ENCODE results near the gene LENG8.
A peak's percentile ranks its signal among the peaks of the same experiment; 100 is the strongest.
"Not testable (repeated sequence)": the region's sequence is repeated elsewhere in the genome, so short reads cannot be mapped to it uniquely, and the experiment has no call there.

The LENG8 gene

GRCh38 chr19:54462047-54462654 lies 13.2 kb downstream of the LENG8 start:
- no peak for DNase-seq

GRCh38 chr19:54462655-54463530 lies 13.9 kb downstream of the LENG8 start:
- peak; percentile 54 for DNase-seq

GRCh38 chr19:54463531-54464043 lies 14.6 kb downstream of the LENG8 start, which contains the start of gene LENG9:
Gene LENG9, minus strand, starts transcription at chr19:54463778. Its CDS starts 252 bp downstream, at chr19:54463526.
- peak; percentile 89 for DNase-seq

GRCh38 chr19:54464044-54464629 lies 15.1 kb downstream of the LENG8 start:
- DNase-seq: peak; percentile 77

GRCh38 chr19:54464630-54465425 lies 15.8 kb downstream of the LENG8 start:
- peak; percentile 49 for DNase-seq

- DNase-seq: no peak
Measured at GRCh38 chr19:54465426-54466109, 16.6 kb downstream of the LENG8 start.

- DNase-seq: not testable (repeated sequence)
Measured at GRCh38 chr19:54466110-54466480, 17.1 kb downstream of the LENG8 start.

GRCh38 chr19:54469496-54469934 lies 20.5 kb downstream of the LENG8 start:
- DNase-seq: no peak

GRCh38 chr19:54470276-54470887 lies 21.4 kb downstream of the LENG8 start:
- DNase-seq: no peak

- no peak for DNase-seq
Measured at GRCh38 chr19:54470991-54471782, 22.2 kb downstream of the LENG8 start.

GRCh38 chr19:54473071-54473891 lies 24.3 kb downstream of the LENG8 start, which contains the start of gene CDC42EP5:
Gene CDC42EP5, minus strand, starts transcription at chr19:54473296. Its CDS starts 7,749 bp downstream, at chr19:54465547.
- DNase-seq: no peak

GRCh38 chr19:54473892-54474372 lies 24.9 kb downstream of the LENG8 start:
- no peak for DNase-seq

- DNase-seq: no peak
Measured at GRCh38 chr19:54475706-54476105, 26.7 kb downstream of the LENG8 start.

- DNase-seq: no peak
Measured at GRCh38 chr19:54477650-54478049, 28.7 kb downstream of the LENG8 start.

GRCh38 chr19:54478677-54479266 lies 29.8 kb downstream of the LENG8 start:
- DNase-seq: no peak

- DNase-seq: no peak
Measured at GRCh38 chr19:54480051-54480450, 31.1 kb downstream of the LENG8 start.

GRCh38 chr19:54481326-54481930 lies 32.4 kb downstream of the LENG8 start:
- peak; percentile 35 for DNase-seq

GRCh38 chr19:54482889-54483288 lies 33.9 kb downstream of the LENG8 start:
- DNase-seq: no peak

- no peak for DNase-seq
Measured at GRCh38 chr19:54484451-54484850, 35.5 kb downstream of the LENG8 start.
